Activated effector memory CD4-positive, alpha-beta T cell treated with anti-CD3 and anti-CD28 coated beads, Interleukin-2, amount 50 U/mL, for 16 hours (primary cell): Measurements from ENCODE around the gene RASD1.
A peak's percentile ranks its signal among the peaks of the same experiment; 100 is the strongest.

Source experiments
- DNase-seq: peaks from one replicate; pipeline ENCODE4 v3.0.0-alpha.2; 2020

RASD1 gene, protein sequence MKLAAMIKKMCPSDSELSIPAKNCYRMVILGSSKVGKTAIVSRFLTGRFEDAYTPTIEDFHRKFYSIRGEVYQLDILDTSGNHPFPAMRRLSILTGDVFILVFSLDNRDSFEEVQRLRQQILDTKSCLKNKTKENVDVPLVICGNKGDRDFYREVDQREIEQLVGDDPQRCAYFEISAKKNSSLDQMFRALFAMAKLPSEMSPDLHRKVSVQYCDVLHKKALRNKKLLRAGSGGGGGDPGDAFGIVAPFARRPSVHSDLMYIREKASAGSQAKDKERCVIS

DNA sequence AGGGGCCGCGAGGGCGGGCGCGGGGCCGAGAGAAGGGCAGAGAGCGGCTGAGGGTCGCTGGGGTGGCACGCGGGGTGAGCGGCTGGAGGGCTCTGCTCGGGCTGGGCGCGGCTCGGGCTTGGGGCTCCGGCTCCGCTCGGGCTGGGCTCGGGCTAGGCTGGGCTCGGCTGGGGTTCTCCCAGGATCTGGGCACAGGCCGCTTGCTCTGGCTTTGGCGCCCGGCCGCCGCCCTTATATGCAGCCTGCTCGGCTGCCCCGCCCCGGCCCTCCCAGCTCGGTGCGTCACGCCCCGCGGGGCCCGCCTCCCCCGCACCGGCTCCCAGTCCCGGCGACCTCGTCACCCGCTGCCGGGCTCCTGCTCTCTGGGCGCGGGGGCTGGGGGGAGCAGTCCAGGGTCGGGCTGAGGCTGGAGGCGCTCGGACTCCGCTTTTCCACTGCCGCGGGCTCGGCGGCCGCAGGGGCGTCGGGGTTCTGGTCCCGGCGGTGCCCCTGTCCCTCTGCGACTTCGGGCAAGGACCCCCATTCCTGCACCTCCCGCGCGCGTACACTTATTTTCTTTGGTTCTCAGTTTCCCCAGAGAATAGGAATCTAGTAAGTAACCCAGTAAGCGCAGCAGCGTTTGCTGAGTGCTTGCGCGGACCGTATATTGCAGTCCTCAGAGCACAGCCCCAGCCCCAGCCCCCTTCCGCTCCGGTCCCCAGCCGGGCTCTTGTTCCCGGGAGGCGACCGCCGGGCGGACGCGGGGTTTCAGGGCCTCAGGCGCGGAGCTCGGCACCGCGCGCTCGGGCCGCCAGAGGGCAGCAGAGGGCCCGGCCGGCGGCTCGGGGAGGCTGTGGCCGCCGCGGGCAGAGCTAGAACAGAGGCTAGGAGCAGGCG, at the start of gene RASD1:
TSS of gene RASD1 (minus strand) at position 207 of the 876 bp plus-strand sequence. CDS start 214 bp downstream, outside the sequence.
- peak; percentile 93 for DNase-seq

- no peak for DNase-seq
These were observed 49.8 kb upstream of the RASD1 start for GRCh38 chr17:17545984-17546383.

DNA sequence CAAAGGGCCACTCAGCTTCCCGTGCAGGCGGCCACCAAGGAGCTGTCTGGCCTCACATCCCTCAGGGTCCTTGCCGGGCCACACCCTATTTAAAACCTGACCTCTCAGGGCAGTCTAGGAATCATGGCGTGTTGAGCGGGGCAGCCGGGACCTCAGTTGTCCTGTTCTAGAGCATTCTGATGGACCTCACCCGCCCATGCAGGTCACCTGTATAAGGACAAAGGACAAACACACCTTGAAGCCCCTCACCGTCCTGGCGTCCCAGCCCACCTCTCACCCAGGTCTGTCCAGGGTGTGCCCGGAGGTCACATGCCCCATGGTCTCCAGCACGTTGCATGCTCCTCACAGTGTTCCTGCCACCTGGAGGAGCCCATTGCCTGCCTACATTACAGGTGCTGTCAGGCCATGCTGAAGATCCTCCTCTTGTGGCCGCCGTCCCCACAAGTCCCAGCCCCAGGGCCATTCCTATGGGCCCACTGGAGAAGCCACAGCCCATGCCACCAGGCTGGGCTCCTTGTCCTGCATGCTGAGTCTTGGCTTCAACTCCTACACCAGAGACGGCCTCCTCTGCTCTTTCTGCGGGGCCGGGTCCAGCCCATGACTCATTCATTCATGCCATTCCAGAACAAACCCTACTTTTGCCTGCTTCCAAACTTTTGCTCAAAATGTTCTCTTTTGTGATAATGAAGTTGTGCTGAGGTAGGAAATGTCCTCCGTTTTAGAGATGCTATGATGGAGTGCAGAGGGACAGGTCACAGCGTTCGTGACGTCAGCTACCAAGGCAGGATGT, 49.0 kb upstream of the RASD1 start:
- DNase-seq = no peak

GRCh38 chr17:17542906-17543635, 46.9 kb upstream of the RASD1 start:
- no peak for DNase-seq

DNA sequence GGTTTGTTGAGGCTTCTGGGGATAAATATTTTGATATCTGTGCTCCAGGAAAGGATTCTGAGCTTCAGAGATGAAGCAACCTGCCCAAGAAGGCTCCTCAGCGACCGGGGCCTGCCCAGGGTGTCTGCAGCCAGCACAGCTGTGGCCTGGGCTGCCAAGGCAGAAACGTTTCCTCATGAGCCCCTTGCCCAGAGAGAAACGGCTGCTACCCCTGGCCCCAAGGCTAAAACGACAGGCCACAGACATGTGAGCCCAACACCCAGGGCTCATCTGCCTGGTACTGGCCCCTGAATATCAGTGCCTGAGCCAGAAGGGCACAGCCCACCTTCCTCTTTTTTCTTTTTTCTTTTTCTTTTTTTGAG, 45.4 kb upstream of the RASD1 start:
- DNase-seq = no peak

DNA sequence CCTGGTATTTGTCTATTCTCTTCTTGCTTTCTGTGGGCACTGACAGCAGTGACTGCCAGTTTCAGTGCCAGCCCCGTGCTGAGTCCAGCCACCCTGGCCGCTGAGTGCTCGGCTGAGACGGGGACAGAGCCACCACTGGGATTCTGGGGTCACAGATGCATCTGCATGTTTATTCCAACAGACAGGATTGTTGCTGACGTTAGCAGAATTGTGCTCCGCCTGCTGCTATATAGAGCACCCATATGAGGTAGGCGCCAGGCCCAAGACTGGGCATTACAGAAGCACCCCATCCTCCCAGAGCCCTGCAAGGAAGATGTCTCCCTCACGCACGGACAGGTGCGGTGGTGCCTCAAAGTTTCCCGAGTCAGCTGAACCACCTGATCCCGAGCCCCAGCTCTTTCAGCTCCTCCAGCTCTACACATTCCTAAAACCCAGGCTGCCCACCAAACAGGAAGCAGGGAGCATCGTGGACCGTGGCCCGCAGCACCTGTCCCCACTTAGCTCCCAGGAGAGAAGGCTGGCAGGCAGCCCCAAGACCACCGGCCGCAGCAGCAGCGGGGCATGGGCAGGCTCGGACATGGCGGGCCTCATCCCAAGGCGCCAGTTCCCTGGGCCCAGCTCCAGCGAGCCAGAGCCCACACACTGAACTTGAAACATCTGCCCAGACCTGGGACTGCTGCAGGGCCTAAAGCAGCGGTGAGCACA, 44.9 kb upstream of the RASD1 start:
- no peak for DNase-seq

DNA sequence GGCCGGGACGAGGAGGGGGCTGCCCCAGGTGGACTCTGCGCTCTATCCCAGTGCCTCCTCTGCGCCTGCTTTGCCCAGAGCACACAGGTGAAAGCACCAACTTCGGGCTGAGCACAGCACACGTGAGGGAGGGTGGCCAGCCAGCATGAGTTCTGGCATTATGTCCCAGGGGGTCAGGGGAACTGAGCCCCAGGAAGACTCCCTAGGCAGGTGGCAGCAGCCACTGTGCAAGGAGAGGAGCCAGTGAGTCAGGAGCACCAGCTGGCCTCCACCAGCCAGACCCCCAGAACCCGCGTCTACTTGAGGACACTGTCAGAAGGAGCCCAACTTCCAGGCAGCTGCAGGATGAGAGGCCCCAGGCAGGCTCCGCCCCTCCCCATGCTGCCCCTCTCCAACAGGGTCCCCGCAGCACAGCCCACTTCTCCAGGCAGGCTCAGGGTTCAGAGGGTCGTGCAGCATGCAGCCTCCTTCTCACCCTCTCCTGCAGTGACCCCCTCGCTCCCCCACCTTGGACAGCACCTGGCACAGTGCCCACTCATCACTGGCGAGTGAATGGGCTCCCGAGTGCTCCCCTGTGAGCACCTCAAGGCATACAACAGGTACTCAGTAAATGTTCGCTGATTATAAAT, 44.2 kb upstream of the RASD1 start:
- no peak for DNase-seq

GRCh38 chr17:17539591-17539990, 43.4 kb upstream of the RASD1 start:
- DNase-seq = no peak

DNA sequence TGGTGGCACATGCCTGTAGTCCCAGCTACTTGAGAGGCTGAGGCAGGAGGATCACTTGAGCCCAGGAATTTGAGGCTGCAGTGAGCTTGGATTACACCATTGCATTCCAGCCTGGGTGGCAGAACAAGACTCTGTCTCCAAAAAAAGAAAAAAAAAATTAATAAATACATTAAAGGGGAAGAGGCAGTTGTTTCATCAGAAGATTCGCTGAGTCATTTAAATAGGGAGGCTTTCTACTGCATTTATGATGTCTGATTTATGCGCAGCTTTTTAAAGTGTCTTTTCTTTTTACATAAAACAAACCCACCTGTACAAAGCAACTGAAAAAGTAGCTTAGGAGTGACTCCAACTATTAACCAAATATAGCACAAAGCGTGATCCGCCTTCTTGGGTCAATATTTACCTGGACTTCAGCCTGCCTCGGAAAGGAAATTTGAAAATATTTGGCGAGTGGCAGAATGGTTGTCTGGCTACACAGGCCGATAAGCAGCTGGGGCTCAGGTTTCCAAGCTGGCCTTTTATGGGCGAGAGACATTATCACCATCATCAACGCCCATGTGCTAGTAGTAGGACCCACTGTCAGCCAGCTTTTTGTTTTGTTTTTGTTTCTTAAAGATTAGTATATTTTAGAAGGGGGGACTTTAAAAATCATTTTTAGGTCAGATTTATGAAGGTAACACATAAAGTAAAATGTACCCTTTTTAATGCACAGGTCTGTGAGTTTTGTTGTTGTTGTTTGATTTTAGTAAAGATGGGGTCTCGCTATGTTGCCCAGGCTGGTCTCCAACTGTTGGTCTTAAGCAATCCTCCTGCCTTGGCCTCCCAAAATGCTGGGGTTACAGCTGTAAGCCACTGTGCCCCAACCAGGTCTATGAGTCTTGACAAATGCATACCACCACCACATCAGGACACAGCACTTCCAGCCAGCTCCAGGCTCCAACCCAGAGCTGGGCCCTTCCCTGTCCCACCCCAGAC, 42.5 kb upstream of the RASD1 start:
- no peak for DNase-seq

GRCh38 chr17:17537311-17538099, 41.3 kb upstream of the RASD1 start:
- DNase-seq = no peak

DNA sequence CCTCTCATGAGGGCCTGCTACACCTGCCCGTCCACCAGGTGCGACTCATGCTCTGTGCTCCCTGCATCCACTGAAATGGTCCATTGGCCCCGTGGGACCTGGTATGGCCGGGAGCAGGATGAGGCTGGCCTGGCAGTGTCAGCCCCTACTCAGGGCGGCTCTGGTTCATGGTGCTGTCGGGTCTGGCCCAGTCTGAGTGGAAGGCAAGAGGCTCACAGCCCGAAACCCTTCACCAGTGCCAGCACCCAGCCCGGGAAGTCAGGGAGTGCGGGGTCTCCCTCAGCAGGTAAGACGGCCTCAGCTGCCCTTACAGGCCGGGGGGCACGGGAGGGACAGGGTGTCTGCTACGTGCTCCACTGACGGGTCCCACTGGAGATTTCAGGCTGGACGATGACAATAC, 40.5 kb upstream of the RASD1 start:
- no peak for DNase-seq

DNA sequence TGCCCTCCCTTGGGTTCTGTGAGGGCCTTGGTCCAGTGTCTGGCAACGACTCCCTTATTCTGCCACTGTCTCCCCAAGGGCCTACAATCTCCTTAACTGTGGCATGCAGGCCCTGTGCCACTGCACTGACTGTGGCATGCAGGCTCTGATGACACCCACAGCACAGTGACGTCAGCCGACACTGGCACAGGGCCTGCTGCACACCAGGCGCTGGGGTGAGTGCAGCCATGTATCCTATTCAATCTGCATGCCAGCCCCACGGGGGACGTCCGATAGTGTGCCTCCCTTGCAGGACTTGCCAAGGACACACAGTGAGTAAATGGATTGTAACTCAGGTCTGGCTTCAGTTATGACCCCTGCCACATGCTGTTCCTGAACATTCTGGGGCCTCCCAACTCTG, 39.8 kb upstream of the RASD1 start:
- DNase-seq = no peak

GRCh38 chr17:17533901-17534441, 37.8 kb upstream of the RASD1 start:
- no peak for DNase-seq

GRCh38 chr17:17532991-17533390, 36.8 kb upstream of the RASD1 start:
- DNase-seq = no peak

DNA sequence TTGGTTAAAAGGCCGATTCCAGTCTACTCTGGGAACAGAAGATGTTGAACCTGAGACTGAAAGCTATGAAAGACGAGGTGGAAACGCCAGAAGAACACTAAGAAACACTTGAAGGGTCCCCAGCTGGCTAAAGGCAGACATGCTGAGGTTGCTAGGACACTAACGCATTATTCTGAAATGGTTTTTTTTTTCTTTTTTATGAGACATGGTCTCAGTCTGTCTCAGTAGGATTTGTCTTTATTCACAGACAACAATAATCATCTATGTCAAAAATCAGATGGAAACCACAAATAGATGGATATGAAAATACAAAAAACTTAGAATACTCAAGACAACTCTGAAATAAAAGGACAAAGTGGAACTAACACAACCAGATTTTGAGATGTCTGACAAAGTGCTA, 35.0 kb upstream of the RASD1 start:
- no peak for DNase-seq

- DNase-seq = no peak
These were observed 32.8 kb upstream of the RASD1 start for GRCh38 chr17:17528696-17529652.

GRCh38 chr17:17527956-17528500, 31.8 kb upstream of the RASD1 start:
- no peak for DNase-seq

DNA sequence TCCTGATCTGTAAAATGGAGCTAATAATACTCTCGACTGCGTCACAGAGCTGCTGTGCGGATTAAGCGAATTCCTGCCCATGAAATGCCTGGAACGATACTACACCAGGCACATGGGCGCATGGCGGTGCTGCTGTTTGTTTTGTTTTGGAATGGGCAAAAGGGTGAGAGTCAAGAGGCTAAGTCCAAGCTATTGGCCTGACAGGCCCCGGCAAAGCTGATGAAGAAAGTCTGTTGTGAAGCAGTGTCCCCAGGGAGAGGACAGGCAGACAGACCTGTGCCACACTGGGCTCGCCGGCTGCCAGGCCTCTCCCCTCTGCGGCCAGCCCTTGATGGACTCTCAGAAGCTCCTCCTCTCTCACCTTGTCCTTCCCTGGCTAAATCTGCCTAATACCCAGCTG, 31.3 kb upstream of the RASD1 start:
- DNase-seq = no peak
